ENCODE results near the gene OBI1. TPM values are rescaled to one million over a fixed set of nuclear protein-coding genes. Genes with fewer than 3 reads are reported as not detected.
"Not testable (repeated sequence)": the region's sequence is repeated elsewhere in the genome, so short reads cannot be mapped to it uniquely, and the experiment has no call there.

The OBI1 gene
- total RNA-seq, 1 donor from 2014 or later: 9.7 TPM

GRCh38 chr13:78655007-78655406 is 3.9 kb downstream of the OBI1 start:
- intact Hi-C loops (cut with DNase I): loop anchor here (5.0 kb wide), 1 partner anchor 48 kb away; no protein-coding TSS in a partner anchor
- no peak for DNase-seq (ENCODE audit: low spot score)

- intact Hi-C loops (cut with DNase I): no loop called here
- DNase-seq (ENCODE audit: low spot score): no peak
These were observed 6.3 kb downstream of the OBI1 start for GRCh38 chr13:78652651-78653050.

GRCh38 chr13:78650717-78651083 is 8.3 kb downstream of the OBI1 start:
- no peak for DNase-seq (ENCODE audit: low spot score)
- intact Hi-C loops (cut with DNase I): no loop called here

- intact Hi-C loops (cut with DNase I): no loop called here
- DNase-seq (ENCODE audit: low spot score): no peak
These were observed 8.8 kb downstream of the OBI1 start for GRCh38 chr13:78649997-78650716.

GRCh38 chr13:78647109-78647678 is 11.8 kb downstream of the OBI1 start:
- intact Hi-C loops (cut with DNase I); DNase-seq (ENCODE audit: low spot score): not testable (repeated sequence)

GRCh38 chr13:78638216-78638615 is 20.7 kb downstream of the OBI1 start:
- intact Hi-C loops (cut with DNase I): no loop called here
- no peak for DNase-seq (ENCODE audit: low spot score)

- intact Hi-C loops (cut with DNase I): no loop called here
- DNase-seq (ENCODE audit: low spot score): no peak
These were observed 22.5 kb downstream of the OBI1 start for GRCh38 chr13:78636495-78636894.

GRCh38 chr13:78632996-78633395 is 26.0 kb downstream of the OBI1 start:
- DNase-seq (ENCODE audit: low spot score): no peak
- intact Hi-C loops (cut with DNase I): no loop called here

- no peak for DNase-seq (ENCODE audit: low spot score)
- intact Hi-C loops (cut with DNase I): no loop called here
These were observed 27.9 kb downstream of the OBI1 start for GRCh38 chr13:78631077-78631476.

- intact Hi-C loops (cut with DNase I): no loop called here
- DNase-seq (ENCODE audit: low spot score): no peak
These were observed 28.4 kb downstream of the OBI1 start for GRCh38 chr13:78630511-78630910.

GRCh38 chr13:78625384-78625783 is 33.6 kb downstream of the OBI1 start:
- intact Hi-C loops (cut with DNase I): no loop called here
- DNase-seq (ENCODE audit: low spot score): no peak

GRCh38 chr13:78623132-78623531 is 35.8 kb downstream of the OBI1 start:
- intact Hi-C loops (cut with DNase I): no loop called here
- DNase-seq (ENCODE audit: low spot score): no peak

- intact Hi-C loops (cut with DNase I): no loop called here
- no peak for DNase-seq (ENCODE audit: low spot score)
These were observed 38.0 kb downstream of the OBI1 start for GRCh38 chr13:78620936-78621470.

- no peak for DNase-seq (ENCODE audit: low spot score)
These were observed 40.5 kb downstream of the OBI1 start for GRCh38 chr13:78618411-78618810.

GRCh38 chr13:78611040-78611439 is 47.9 kb downstream of the OBI1 start:
- intact Hi-C loops (cut with DNase I): no loop called here
- DNase-seq (ENCODE audit: low spot score): no peak

More at GRCh38 chr13:78618411-78618810, 40.5 kb downstream of the OBI1 start:
- intact Hi-C loops (cut with DNase I): no loop called here

- no peak for DNase-seq (ENCODE audit: low spot score)
- intact Hi-C loops (cut with DNase I): no loop called here
These were observed 48.5 kb downstream of the OBI1 start for GRCh38 chr13:78610381-78610883.

GRCh38 chr13:78609464-78610205 is 49.3 kb downstream of the OBI1 start:
- DNase-seq (ENCODE audit: low spot score): no peak
- intact Hi-C loops (cut with DNase I): loop anchor here (5.0 kb wide), 1 partner anchor 48 kb away; the partner anchor contains the start of gene OBI1

GRCh38 chr13:78608688-78609463 is 50.1 kb downstream of the OBI1 start:
- intact Hi-C loops (cut with DNase I): loop anchor here (5.0 kb wide), 1 partner anchor 48 kb away; the partner anchor contains the start of gene OBI1
- DNase-seq (ENCODE audit: low spot score): no peak

- intact Hi-C loops (cut with DNase I): loop anchor here (5.0 kb wide), 1 partner anchor 49 kb away; the partner anchor contains the start of gene OBI1
These were observed 50.7 kb downstream of the OBI1 start for GRCh38 chr13:78608252-78608687.

More at GRCh38 chr13:78608252-78608687, 50.7 kb downstream of the OBI1 start:
- DNase-seq (ENCODE audit: low spot score): no peak

Measured in cardiac septum (tissue), 1 donor.